Thymus (tissue), 11 donors: ENCODE results near the gene CEP164. TPM values are rescaled to one million over a fixed set of nuclear protein-coding genes. Genes with fewer than 3 reads are reported as not detected.
"Not testable (repeated sequence)": the region's sequence is repeated elsewhere in the genome, so short reads cannot be mapped to it uniquely, and the experiment has no call there.

Experiments used
- DNase-seq, 9 donors: peaks; one replicate each; pipeline ENCODE4 v3.0.0-alpha.2; 2013; ENCODE audit warnings: low spot score in 9 of 9, low read depth in 6 of 9, missing footprints in 1 of 9
- H3K27ac ChIP-seq, 2 donors: one replicate each; pipeline ENCODE4 v1.5.1; 2013; ENCODE audit warnings: control low read depth in 1 of 2, low read depth in 1 of 2, low read length in 1 of 2, mild to moderate bottlenecking in 1 of 2, moderate library complexity in 1 of 2
- H3K27me3 ChIP-seq, 2 donors: one replicate each; pipeline ENCODE4 v1.5.1; 2013; ENCODE audit warnings: low read length in 1 of 2; ENCODE audit not compliant: control insufficient read depth in 2 of 2, insufficient read depth in 1 of 2
- H3K36me3 ChIP-seq, 2 donors: one replicate each; pipeline ENCODE4 v1.5.1; 2013; ENCODE audit warnings: low read length in 1 of 2, mild to moderate bottlenecking in 1 of 2, moderate library complexity in 1 of 2; ENCODE audit not compliant: control insufficient read depth in 2 of 2, insufficient read depth in 2 of 2
- H3K4me1 ChIP-seq, 2 donors: one replicate each; pipeline ENCODE4 v1.5.1; 2013; ENCODE audit warnings: low read length in 2 of 2; ENCODE audit not compliant: control insufficient read depth in 2 of 2, insufficient read depth in 2 of 2
- H3K4me3 ChIP-seq, 2 donors: one replicate each; pipeline ENCODE4 v1.5.1; 2013; ENCODE audit warnings: low read length in 2 of 2, control low read depth in 1 of 2, mild to moderate bottlenecking in 1 of 2
- H3K9me3 ChIP-seq, 2 donors: one replicate each; pipeline ENCODE4 v1.5.1; 2013; ENCODE audit warnings: low read length in 1 of 2, mild to moderate bottlenecking in 1 of 2; ENCODE audit not compliant: control insufficient read depth in 2 of 2, insufficient read depth in 1 of 2
- WGBS: extraction: QIAGEN DNeasy Blood & Tissue Kit; methylation state at CpG from one replicate; pipeline ENCODE4 v1.1.7; 2013; 5-methylcytosine and 5-hydroxymethylcytosine counted together
- polyA plus RNA-seq: library from polyadenylated mRNA; stranded (reverse); fragments of 200-250 nt; gene quantifications from one replicate; pipeline ENCODE4 v1.2.3, GENCODE V29; 2013
- total RNA-seq: library from RNA; stranded (reverse); fragments of 120-200 nt; gene quantifications from one replicate; pipeline ENCODE4 v1.2.4, GENCODE V29; 2013
- donor health status: healthy.

CEP164 gene
- total and polyA plus RNA-seq, 2 donors = 12.0 to 24.8 TPM

- Histone ChIP-seq H3K4me1 (no peaks in the 10 kb centered on the region), H3K4me3 (no peak overlapping the region), H3K27ac (no peak overlapping the region), H3K27me3 (no peaks in the 10 kb centered on the region), H3K36me3 (no peaks in the 10 kb centered on the region), H3K9me3 (no peaks in the 10 kb centered on the region)
- 94% methylated on average over 7 of the region's 7 CpGs for WGBS
- no peak for DNase-seq
Observed at GRCh38 chr11:117456027-117456720, 128.5 kb downstream of the CEP164 start.

- WGBS = 96% methylated on average over 8 of the region's 8 CpGs
- H3K4me1 ChIP-seq, H3K4me3 ChIP-seq, H3K27me3 ChIP-seq, DNase-seq, H3K27ac ChIP-seq, H3K36me3 ChIP-seq, H3K9me3 ChIP-seq: not testable (repeated sequence)
Observed at GRCh38 chr11:117456721-117457029, 129.0 kb downstream of the CEP164 start.

- Histone ChIP-seq H3K4me3 (no peak overlapping the region), H3K4me1 (no peaks in the 10 kb centered on the region), H3K27me3 (no peaks in the 10 kb centered on the region), H3K36me3 (no peaks in the 10 kb centered on the region), H3K27ac (no peak overlapping the region), H3K9me3 (no peaks in the 10 kb centered on the region)
- WGBS = 94% methylated on average over 15 of the region's 15 CpGs
- no peak for DNase-seq
Observed at GRCh38 chr11:117457031-117457785, 129.6 kb downstream of the CEP164 start.

DNA sequence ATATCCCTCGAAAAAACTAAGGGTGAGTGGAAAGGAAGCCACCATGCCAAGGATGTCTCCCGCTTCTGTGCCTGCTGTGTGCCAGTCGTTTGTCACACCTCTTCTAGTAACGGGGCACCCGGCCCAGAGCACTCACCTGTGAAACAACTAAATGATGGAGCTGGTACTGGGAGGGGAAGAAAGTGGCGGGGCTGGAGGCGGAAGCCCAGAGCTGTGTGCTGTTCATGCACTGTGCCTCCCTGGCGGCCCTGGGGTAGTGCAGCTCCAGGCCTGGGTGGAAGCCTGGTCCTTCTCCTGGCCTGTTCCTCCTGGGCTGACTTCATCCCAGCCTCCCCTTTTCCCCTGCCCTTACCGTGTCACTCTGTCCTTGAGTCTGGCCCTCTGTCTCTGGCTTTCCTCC, 130.2 kb downstream of the CEP164 start:
- H3K4me1 ChIP-seq = no peaks in the 10 kb centered on the region
- no peaks in the 10 kb centered on the region for H3K27me3 ChIP-seq
- H3K4me3 ChIP-seq = no peak overlapping the region
- 92% methylated on average over 9 of the region's 9 CpGs for WGBS
- H3K36me3 ChIP-seq = no peaks in the 10 kb centered on the region
- no peaks in the 10 kb centered on the region for H3K9me3 ChIP-seq
- no peak for DNase-seq
- H3K27ac ChIP-seq = no peak overlapping the region

- Histone ChIP-seq H3K4me3 (no peak overlapping the region), H3K9me3 (no peaks in the 10 kb centered on the region), H3K27ac (no peak overlapping the region), H3K4me1 (no peaks in the 10 kb centered on the region), H3K27me3 (no peaks in the 10 kb centered on the region), H3K36me3 (no peaks in the 10 kb centered on the region)
- 95% methylated on average over 22 of the region's 22 CpGs for WGBS
- peak in 1 of 9 donors; percentile 15 for DNase-seq
Observed at GRCh38 chr11:117458275-117459122, 130.8 kb downstream of the CEP164 start.

GRCh38 chr11:117459123-117459978, 131.7 kb downstream of the CEP164 start:
- no peak for DNase-seq
- no peaks in the 10 kb centered on the region for H3K36me3 ChIP-seq
- no peak overlapping the region for H3K4me3 ChIP-seq
- H3K4me1 ChIP-seq = no peaks in the 10 kb centered on the region
- no peak overlapping the region for H3K27ac ChIP-seq
- H3K27me3 ChIP-seq = no peaks in the 10 kb centered on the region
- H3K9me3 ChIP-seq = no peaks in the 10 kb centered on the region
- WGBS = 90% methylated on average over 16 of the region's 16 CpGs

DNA sequence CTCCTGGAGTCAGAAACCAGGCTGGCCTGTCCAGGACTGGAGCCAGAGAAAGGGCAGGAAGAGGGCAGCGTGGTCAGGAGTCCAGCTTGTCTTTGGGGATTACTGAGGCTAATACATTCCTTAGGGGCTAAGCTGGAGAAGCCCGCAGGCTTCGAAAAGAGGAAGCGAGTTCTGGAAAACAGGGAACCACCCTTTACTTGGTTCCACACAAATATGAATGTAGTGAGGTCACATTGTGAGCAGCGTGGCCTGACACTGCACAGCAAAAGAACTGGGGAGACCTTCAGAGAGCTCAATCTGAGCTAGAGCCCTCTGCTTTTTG, 132.3 kb downstream of the CEP164 start:
- H3K27ac ChIP-seq = no peak overlapping the region
- H3K4me3 ChIP-seq = no peak overlapping the region
- no peaks in the 10 kb centered on the region for H3K9me3 ChIP-seq
- no peaks in the 10 kb centered on the region for H3K36me3 ChIP-seq
- 70% methylated on average over 5 of the region's 5 CpGs for WGBS
- H3K27me3 ChIP-seq = no peaks in the 10 kb centered on the region
- DNase-seq = peak in 1 of 9 donors; percentile 14
- no peaks in the 10 kb centered on the region for H3K4me1 ChIP-seq

GRCh38 chr11:117461396-117462182, 133.9 kb downstream of the CEP164 start:
- DNase-seq = no peak
- 96% methylated on average over 16 of the region's 16 CpGs for WGBS

More at GRCh38 chr11:117461396-117462182, 133.9 kb downstream of the CEP164 start:
- Histone ChIP-seq H3K4me1 (no peaks in the 10 kb centered on the region), H3K9me3 (no peaks in the 10 kb centered on the region), H3K4me3 (no peak overlapping the region), H3K27ac (no peak overlapping the region), H3K36me3 (no peaks in the 10 kb centered on the region), H3K27me3 (no peaks in the 10 kb centered on the region)
